H54 (cell line): ENCODE data around the gene ASIC2.

Source experiments
- DNase-seq: peaks from one replicate; pipeline ENCODE4 v3.0.0; 2011; ENCODE audit warnings: low spot score, mixed read lengths; ENCODE audit not compliant: insufficient read length
- FAIRE-seq: peaks from 3 replicates; lab custom pipeline; 2011; peaks lifted over from hg19 to GRCh38; lab: Jason Lieb, UNC
- POLR2A ChIP-seq: IDR thresholded peaks from 2 replicates; pipeline ENCODE4 v1.6.1; 2011; ENCODE audit warnings: low read depth, mild to moderate bottlenecking, low read length

ASIC2 gene

GRCh38 chr17:33218698-33219601, 74.1 kb downstream of the ASIC2 start:
- TF ChIP-seq POLR2A: no peak
- no peak for DNase-seq
- FAIRE-seq: no peak

GRCh38 chr17:33217891-33218290, 75.2 kb downstream of the ASIC2 start:
- no peak for TF ChIP-seq POLR2A
- no peak for FAIRE-seq
- no peak for DNase-seq

DNA sequence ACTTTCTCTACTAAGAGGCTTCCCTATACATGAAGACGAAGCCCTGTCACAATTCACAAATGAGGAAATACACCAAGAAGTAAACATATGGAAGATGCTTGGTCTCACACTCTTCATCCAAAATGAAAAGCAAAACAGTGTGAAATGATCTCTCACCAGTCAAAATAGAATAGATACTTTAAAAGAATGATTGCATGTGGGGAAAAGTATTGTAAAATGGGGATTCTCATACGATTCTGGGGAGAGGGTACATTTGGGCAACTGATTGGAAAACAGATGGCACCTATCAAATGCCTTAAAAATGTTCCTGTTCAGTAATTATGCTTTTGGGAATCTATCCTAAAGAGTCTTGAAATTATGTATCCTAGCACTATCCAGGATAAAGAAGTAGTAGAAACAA, 78.1 kb downstream of the ASIC2 start:
- DNase-seq (no peak), FAIRE-seq (no peak)

GRCh38 chr17:33210285-33210684, 82.8 kb downstream of the ASIC2 start:
- TF ChIP-seq POLR2A: no peak
- FAIRE-seq (no peak), DNase-seq (no peak)

More for the DNA sequence above, 78.1 kb downstream of the ASIC2 start:
- TF ChIP-seq POLR2A: no peak

DNA sequence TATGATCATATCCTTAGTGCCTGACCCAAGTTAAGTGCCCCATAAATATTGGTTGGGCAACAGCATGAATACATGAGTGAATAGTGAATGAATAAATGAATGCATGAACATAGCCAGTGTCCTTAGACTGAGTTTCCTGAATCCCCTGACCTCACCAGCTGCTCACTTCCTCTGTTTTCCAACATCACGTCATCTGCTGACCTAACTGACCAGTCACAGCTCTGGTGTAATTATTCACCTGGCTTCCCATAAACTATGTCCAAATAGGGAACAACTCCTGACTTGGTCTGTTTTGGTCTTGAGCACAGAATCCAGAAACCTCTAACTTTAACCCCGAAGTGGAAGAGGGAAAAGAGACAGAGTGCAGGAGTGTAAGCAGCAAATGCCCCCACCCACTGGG, 83.4 kb downstream of the ASIC2 start:
- TF ChIP-seq POLR2A: no peak
- no peak for DNase-seq
- FAIRE-seq: no peak

GRCh38 chr17:33207231-33207630, 85.9 kb downstream of the ASIC2 start:
- TF ChIP-seq POLR2A: no peak
- FAIRE-seq: no peak
- no peak for DNase-seq

GRCh38 chr17:33205552-33205951, 87.5 kb downstream of the ASIC2 start:
- FAIRE-seq: no peak
- no peak for TF ChIP-seq POLR2A

GRCh38 chr17:33204701-33205100, 88.4 kb downstream of the ASIC2 start:
- FAIRE-seq (no peak), DNase-seq (no peak)
- no peak for TF ChIP-seq POLR2A

More at GRCh38 chr17:33205552-33205951, 87.5 kb downstream of the ASIC2 start:
- no peak for DNase-seq

- DNase-seq: no peak
- TF ChIP-seq POLR2A: no peak
- no peak for FAIRE-seq
Measured at GRCh38 chr17:33204156-33204555, 88.9 kb downstream of the ASIC2 start.

- TF ChIP-seq POLR2A: no peak
- FAIRE-seq (no peak), DNase-seq (no peak)
Measured at GRCh38 chr17:33202796-33203495, 90.1 kb downstream of the ASIC2 start.

- no peak for TF ChIP-seq POLR2A
- FAIRE-seq (no peak), DNase-seq (no peak)
Measured at GRCh38 chr17:33202021-33202420, 91.1 kb downstream of the ASIC2 start.

DNA sequence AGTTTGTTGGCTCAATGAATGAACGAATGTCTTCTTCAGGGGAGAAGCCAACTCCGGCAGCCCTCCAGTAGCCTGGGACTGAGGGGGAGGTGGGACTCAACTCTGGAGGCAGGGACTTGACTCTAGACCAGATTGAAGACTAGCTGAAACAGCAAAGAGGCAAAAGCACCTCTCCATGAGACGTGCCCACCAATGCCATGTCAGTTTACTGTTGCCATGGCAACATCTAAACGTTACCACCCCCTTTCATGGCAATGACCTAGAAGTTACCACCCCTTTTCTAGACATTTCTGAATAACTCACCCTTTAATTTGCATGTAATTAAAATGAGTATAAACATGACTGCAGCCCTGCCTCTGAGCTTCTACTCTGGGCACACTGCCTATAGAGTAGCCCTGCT, 91.8 kb downstream of the ASIC2 start:
- no peak for FAIRE-seq
- TF ChIP-seq POLR2A: no peak
- no peak for DNase-seq

GRCh38 chr17:33200587-33200986, 92.5 kb downstream of the ASIC2 start:
- no peak for TF ChIP-seq POLR2A
- DNase-seq (no peak), FAIRE-seq (no peak)
